ENCODE measurements around the gene JAML. TPM values are rescaled to one million over a fixed set of nuclear protein-coding genes. Genes with fewer than 3 reads are reported as not detected.

The JAML gene
- total RNA-seq, 4 donors from 2014 or later = 3.2 to 15.1 (median 8.0) TPM

- TF ChIP-seq CTCF (IDR thresholded peaks at IDR 0.05) (no peak), POLR2AphosphoS5 (IDR thresholded peaks at IDR 0.05) (peak in 1 of 3 donors; percentile 75), EP300 (IDR thresholded peaks at IDR 0.05; ENCODE audit: low read depth) (no peak), POLR2A (IDR thresholded peaks at IDR 0.05) (peak; percentile 45)
- in situ Hi-C loops (cut with MboI; ENCODE audit: low pct_ligation_motif_present in 1 of 4, low pct_unique_long_range_greater_than_20kb in 1 of 4, low sequenced_read_pairs in 3 of 4) (no loop called here), intact Hi-C loops (cut with DNase I; ENCODE audit: low total_unique reads) (no loop called here)
- DNase-seq = peak; percentile 83
- H3K9me3 ChIP-seq = no peaks in the 10 kb centered on the region
- peaks cover 15% of the 10 kb centered on the region for H3K27me3 ChIP-seq
- 32% methylated on average over 1 of the region's 1 CpG; no CpG with 5 or more reads in 1 of the 2 donors for WGBS, 2 donors (ENCODE audit: low coverage in 1 of 2)
- H3K4me3 ChIP-seq = peak overlapping the region in 1 of 4 donors; percentile 52
- H3K27ac ChIP-seq = peak overlapping the region; percentile 78 to 87 (median 83)
- H3K36me3 ChIP-seq = no peaks in the 10 kb centered on the region
- H3K4me1 ChIP-seq = peaks cover 0 to 26% (median 17%) of the 10 kb centered on the region in 4 donors
These were observed 41.1 kb upstream of the JAML start for GRCh38 chr11:118265954-118266353.

- in situ Hi-C loops (cut with MboI; ENCODE audit: low pct_ligation_motif_present in 1 of 4, low pct_unique_long_range_greater_than_20kb in 1 of 4, low sequenced_read_pairs in 3 of 4) = no loop called here
- no peak for TF ChIP-seq CTCF (IDR thresholded peaks at IDR 0.05)
- peak in 2 of 3 donors; percentile 3 to 81 for TF ChIP-seq POLR2AphosphoS5 (IDR thresholded peaks at IDR 0.05)
- no peak for TF ChIP-seq POLR2A (IDR thresholded peaks at IDR 0.05)
- intact Hi-C loops (cut with DNase I; ENCODE audit: low total_unique reads) = no loop called here
- Histone ChIP-seq H3K27me3 (peaks cover 18% of the 10 kb centered on the region), H3K27ac (peak overlapping the region; percentile 78 to 87 (median 83)), H3K4me3 (peak overlapping the region in 3 of 4 donors; percentile 39 to 52 (median 43)), H3K36me3 (no peaks in the 10 kb centered on the region), H3K4me1 (peaks cover 0 to 26% (median 20%) of the 10 kb centered on the region in 4 donors), H3K9me3 (no peaks in the 10 kb centered on the region)
- WGBS, 2 donors (ENCODE audit: low coverage in 1 of 2) = 50 to 51% methylated on average over 10 to 13 of the region's 13 CpGs
- no peak for DNase-seq
These were observed 40.0 kb upstream of the JAML start for GRCh38 chr11:118264569-118265465.

- intact Hi-C loops (cut with DNase I; ENCODE audit: low total_unique reads) (no loop called here), in situ Hi-C loops (cut with MboI; ENCODE audit: low pct_ligation_motif_present in 1 of 4, low pct_unique_long_range_greater_than_20kb in 1 of 4, low sequenced_read_pairs in 3 of 4) (no loop called here)
- Histone ChIP-seq H3K4me3 (peak within 1 kb of the TSS in 3 of 4 donors; percentile 39 to 52 (median 43)), H3K9me3 (no peaks in the 10 kb centered on the region), H3K27ac (peak within 1 kb of the TSS; percentile 78 to 87 (median 83)), H3K27me3 (peaks cover 18% of the 10 kb centered on the region), H3K36me3 (peaks cover 0 to 8% (median 0%) of the 10 kb centered on the region in 4 donors), H3K4me1 (peaks cover 0 to 26% (median 20%) of the 10 kb centered on the region in 4 donors)
- WGBS, 2 donors (ENCODE audit: low coverage in 1 of 2) = 5 to 17% methylated on average over 1 to 19 of the region's 19 CpGs
- TF ChIP-seq POLR2AphosphoS5 (IDR thresholded peaks at IDR 0.05) = peak; percentile 61 to 90 (median 78)
- TF ChIP-seq CTCF (IDR thresholded peaks at IDR 0.05) = peak in 1 of 5 experiments; percentile 15
- no peak for TF ChIP-seq EP300 (IDR thresholded peaks at IDR 0.05; ENCODE audit: low read depth)
- peak; percentile 86 for TF ChIP-seq POLR2A (IDR thresholded peaks at IDR 0.05)
- peak; percentile 86 for DNase-seq
These were observed 39.1 kb upstream of the JAML start, which contains the start of gene MPZL2 for GRCh38 chr11:118263695-118264568. MPZL2 (minus strand) TSS chr11:118264297; CDS start chr11:118264153, 144 bp downstream.
